ENCODE results near the gene PMEPA1.

DNA sequence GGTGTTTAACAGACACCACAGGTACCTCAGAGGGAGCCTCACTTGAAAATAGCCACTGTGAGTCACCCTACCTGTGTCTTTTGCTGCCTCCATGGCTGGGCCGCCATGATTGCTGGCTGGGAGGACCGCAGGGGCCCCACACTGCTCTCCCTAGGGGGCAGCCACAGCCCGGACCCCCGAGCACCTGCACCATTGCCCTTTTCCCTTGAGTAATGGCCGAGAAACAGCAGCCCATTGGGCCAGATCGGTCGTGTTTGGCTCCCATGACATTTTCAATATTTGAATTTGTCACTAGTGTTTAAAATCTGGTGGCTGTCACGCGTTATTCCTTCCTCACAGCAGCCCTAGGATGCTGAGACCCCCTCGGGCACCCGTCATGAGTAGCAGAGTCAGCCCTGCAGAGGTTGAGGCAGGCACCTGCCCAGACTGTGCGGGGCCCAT lies 96.3 kb downstream of the PMEPA1 start:
- TF ChIP-seq, protein P1, sequence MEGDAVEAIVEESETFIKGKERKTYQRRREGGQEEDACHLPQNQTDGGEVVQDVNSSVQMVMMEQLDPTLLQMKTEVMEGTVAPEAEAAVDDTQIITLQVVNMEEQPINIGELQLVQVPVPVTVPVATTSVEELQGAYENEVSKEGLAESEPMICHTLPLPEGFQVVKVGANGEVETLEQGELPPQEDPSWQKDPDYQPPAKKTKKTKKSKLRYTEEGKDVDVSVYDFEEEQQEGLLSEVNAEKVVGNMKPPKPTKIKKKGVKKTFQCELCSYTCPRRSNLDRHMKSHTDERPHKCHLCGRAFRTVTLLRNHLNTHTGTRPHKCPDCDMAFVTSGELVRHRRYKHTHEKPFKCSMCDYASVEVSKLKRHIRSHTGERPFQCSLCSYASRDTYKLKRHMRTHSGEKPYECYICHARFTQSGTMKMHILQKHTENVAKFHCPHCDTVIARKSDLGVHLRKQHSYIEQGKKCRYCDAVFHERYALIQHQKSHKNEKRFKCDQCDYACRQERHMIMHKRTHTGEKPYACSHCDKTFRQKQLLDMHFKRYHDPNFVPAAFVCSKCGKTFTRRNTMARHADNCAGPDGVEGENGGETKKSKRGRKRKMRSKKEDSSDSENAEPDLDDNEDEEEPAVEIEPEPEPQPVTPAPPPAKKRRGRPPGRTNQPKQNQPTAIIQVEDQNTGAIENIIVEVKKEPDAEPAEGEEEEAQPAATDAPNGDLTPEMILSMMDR (IDR thresholded peaks at IDR 0.05) = no peak
- TF ChIP-seq POLR2A (IDR thresholded peaks at IDR 0.05) = no peak
- no peak for TF ChIP-seq POLR2AphosphoS5 (IDR thresholded peaks at IDR 0.05)
